ENCODE results near the gene EML4. TPM values are rescaled to one million over a fixed set of nuclear protein-coding genes. Genes with fewer than 3 reads are reported as not detected.

EML4 gene
- total and polyA plus RNA-seq, 2 of the 13 experiments (the other 11 are each of a cell fraction or from before 2014, with no cell fraction given) = 243 to 476 TPM

GRCh38 chr2:42186945-42187632 is 17.9 kb downstream of the EML4 start:
- H3K9ac ChIP-seq (ENCODE audit: insufficient read depth, low read depth, low read length) = no peak overlapping the region
- peaks cover 100% of the 10 kb centered on the region for H3K4me1 ChIP-seq (ENCODE audit: insufficient read depth, low read length)
- peaks cover 99% of the 10 kb centered on the region for H3K79me2 ChIP-seq (ENCODE audit: insufficient read depth, low read length)
- H3K27ac ChIP-seq (ENCODE audit: extremely low read length, insufficient read depth, low read length) = peak overlapping the region; percentile 98
- H3K9me3 ChIP-seq (ENCODE audit: low read length) = no peaks in the 10 kb centered on the region
- BruUV-seq (replicated peaks) = no TSS peak
- in situ Hi-C loops (cut with HindIII; ENCODE audit: extremely low pct_ligation_motif_present, low pct_unique_long_range_greater_than_20kb) = loop anchor here (25.0 kb wide), 1 partner anchor 325 kb away; no protein-coding TSS in a partner anchor
- ChIA-PET CTCF (ENCODE audit: low intra/inter-chr PET ratio, low total read pairs) (no interaction called here), POLR2A (interaction anchor here (1.0 to 4.8 kb wide), 3 partner anchors 15 to 50 kb away, joined by 3 to 35 read pairs (median 4); no protein-coding TSS in a partner anchor)
- no peak overlapping the region for H3K4me3 ChIP-seq (replicated peaks in 1 of 3; ENCODE audit: insufficient read depth in 1 of 3, low read depth in 2 of 3, low read length in 3 of 3)
- peaks cover 5 to 31% of the 10 kb centered on the region in 2 experiments for H3K36me3 ChIP-seq (replicated peaks in 1 of 2; ENCODE audit: control insufficient read depth in 1 of 2, insufficient read depth in 2 of 2, low read length in 2 of 2)
- H3K4me2 ChIP-seq (ENCODE audit: low read depth, low read length) = peak overlapping the region; percentile 48
- peaks cover 88% of the 10 kb centered on the region for H4K20me1 ChIP-seq (ENCODE audit: insufficient read depth, low read length)
- FAIRE-seq (no peak), DNase-seq (ENCODE audit: low spot score) (no peak), ATAC-seq (no peak)
- H3K27me3 ChIP-seq (ENCODE audit: control insufficient read depth in 1 of 2, insufficient read depth in 2 of 2, low read length in 2 of 2) = no peaks in the 10 kb centered on the region
- WGBS (ENCODE audit: low lambda C conversion rate) = 80% methylated on average over 8 of the region's 8 CpGs
- peak; percentile 57; the same call in 1 of the 2 replicates for TF ChIP-seq ZNF24 (IDR thresholded peaks at IDR 0.05)
- no peak for TF ChIP-seq PLRG1 (conservative IDR thresholded peaks at IDR 0.05)
- 0 out of 2 replicates have a peak, but pooled peaks have one; percentile 40 for TF ChIP-seq ZMYM2 (CRISPR knock-in tag; IDR thresholded peaks at IDR 0.05)
- TF ChIP-seq ZFP91 (CRISPR knock-in tag; IDR thresholded peaks at IDR 0.05; ENCODE audit: borderline replicate concordance) = no peak
- peak; percentile 11; the same call in 1 of the 2 replicates for TF ChIP-seq ELF3 (CRISPR knock-in tag; IDR thresholded peaks at IDR 0.05)
- peak; percentile 35 for TF ChIP-seq RBM22 (optimal IDR thresholded peaks at IDR 0.05; ENCODE audit: low read length)
- peak; percentile 91 for TF ChIP-seq ZNF121 (CRISPR knock-in tag; IDR thresholded peaks at IDR 0.05)
- TF ChIP-seq RCOR2 (CRISPR knock-in tag; IDR thresholded peaks at IDR 0.05) = 0 out of 2 replicates have a peak, but pooled peaks have one; percentile 10
- intact Hi-C loops (cut with micrococcal nuclease; ENCODE audit: unreplicated experiment) = loop anchor here (2.0 kb wide), 1 partner anchor 14 kb away; no protein-coding TSS in a partner anchor
- H2AFZ ChIP-seq (ENCODE audit: low read length) = no peak overlapping the region

Data from HepG2 (cell line).